NOMO-1 (cell line): Measurements from ENCODE around the gene SRRM2.
"Not testable (repeated sequence)": the region's sequence is repeated elsewhere in the genome, so short reads cannot be mapped to it uniquely, and the experiment has no call there.

ENCODE experiments used
- DNase-seq, 2 experiments: peaks; one replicate each; lab custom pipeline; 2025; ENCODE audit not compliant: unreplicated experiment in 2 of 2; lab: John Stamatoyannopoulos, UW

SRRM2 gene

DNA sequence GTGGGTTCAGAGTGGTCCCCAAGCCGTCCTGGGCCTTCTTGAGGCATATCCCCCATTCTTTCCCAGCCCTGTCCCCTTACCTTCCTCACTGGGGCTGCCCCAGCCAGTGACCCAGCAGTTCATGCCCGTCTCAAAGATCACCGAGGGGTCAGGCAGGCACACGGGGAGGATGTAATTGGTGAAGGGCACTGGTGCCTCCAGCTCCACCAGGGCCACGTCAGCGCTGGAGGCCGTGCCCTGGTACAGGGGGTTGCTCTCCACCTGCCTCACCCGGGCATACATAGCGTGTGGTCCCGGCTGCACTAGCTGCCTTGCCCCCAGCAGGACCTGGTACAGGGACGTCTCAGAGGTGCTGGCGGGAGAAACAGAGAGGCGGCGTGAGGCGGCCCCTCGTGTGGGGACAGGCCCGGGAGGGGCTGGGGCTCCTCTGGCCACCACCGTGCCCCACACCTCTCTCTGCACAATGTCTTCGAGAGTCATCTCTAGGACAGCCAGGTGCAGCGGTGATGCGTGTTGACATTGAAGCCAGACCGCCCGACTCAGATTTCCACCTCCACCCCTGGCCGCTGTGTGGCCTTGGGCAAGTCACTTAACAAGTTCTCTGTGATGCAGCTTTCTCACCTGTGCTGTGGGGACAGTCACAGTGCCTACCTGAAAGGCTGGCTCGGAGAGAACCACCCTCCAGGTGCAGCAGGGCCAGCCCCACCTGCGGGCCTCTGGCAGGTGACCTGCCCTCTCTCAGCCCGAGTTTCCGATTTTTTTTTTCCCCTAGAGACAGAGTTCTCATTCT is 38.3 kb upstream of the SRRM2 start:
- DNase-seq, result no peak

DNA sequence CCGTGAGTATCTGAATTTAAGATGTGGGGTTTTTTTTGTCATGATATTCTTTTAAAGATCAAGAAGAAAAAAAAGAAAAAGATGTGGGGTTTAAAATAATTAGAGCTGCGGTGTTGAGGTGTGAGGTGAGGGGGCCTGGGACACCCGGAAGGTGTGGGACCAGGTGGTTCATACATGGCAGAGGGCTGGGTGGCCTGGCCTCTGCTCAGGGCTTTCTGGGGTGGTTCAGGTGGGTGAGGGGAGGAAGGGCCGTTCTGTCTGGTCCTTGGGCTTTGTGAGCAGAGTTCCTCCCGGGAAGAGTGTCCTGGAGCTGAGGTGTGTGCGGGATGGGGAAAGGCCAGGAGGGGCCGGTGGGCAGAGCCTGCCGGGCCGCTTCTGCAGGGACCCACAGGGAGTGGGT is 37.4 kb upstream of the SRRM2 start:
- DNase-seq, result no peak

- peak; percentile 47 to 67 for DNase-seq
Observed at GRCh38 chr16:2715519-2715918, 36.9 kb upstream of the SRRM2 start.

DNA sequence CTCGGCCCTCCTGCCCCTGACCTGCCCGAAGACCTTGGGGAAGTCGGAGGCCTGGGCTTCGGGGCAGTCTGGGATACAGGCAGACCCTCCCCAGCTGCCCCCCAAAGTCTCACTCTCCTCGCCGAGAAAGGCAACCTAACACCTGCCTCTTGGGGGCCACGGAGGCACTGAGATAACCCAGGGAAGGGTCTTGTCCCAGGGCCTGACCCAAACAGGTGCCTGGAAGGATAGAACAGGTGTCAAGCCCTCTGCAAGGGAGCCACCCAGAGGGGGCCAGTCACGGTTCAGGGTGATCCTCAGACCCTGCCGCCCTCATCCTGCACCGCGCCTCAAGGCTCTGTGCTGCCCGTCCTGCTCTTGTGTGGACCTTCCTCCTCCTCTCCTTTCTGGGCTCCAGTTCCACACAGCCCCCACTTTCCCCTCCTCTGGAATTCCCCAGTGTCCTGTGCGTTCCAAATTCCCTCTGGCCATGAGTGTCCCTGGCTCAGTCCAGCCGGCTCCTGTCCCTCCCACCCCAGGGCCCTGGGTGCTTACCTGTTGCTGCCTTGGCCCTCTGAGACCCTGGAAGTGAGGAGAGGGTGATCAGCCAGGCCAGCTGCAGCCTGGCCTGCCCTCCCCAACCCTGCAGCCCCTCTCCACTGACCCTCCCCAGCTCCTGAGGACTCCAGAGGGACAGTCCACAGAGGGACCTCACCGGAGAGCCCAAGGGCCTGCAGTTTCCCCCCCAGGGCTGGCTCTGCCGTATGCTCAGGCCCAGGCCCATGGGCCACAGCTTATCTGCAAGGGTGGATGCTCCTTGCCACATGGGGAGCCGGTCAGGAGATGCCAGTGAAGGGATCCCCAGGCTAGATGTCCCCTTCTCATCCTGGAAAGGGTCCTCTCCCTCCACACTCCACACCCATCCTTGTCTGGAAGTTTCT is 36.2 kb upstream of the SRRM2 start:
- no peak for DNase-seq

DNA sequence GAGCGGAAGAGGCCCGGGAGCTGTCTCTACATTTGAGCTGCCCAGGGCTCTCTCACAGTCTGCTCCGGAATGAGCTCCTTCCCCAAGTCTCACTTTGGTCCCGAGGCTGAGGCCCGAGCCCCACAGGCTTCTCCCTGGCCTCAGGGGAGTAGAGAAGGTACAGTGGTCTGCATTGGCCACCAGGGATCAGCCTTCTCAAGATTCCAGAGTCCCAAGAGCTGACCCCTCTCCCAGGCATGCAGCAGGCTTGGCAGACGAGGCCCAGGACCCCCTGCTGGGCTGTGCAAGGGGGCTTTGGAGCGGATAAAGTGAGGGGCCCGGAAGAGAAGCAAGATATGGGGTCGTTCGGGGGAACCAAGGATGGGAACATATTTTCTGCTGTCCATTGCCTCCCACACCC is 35.5 kb upstream of the SRRM2 start:
- no peak for DNase-seq

DNA sequence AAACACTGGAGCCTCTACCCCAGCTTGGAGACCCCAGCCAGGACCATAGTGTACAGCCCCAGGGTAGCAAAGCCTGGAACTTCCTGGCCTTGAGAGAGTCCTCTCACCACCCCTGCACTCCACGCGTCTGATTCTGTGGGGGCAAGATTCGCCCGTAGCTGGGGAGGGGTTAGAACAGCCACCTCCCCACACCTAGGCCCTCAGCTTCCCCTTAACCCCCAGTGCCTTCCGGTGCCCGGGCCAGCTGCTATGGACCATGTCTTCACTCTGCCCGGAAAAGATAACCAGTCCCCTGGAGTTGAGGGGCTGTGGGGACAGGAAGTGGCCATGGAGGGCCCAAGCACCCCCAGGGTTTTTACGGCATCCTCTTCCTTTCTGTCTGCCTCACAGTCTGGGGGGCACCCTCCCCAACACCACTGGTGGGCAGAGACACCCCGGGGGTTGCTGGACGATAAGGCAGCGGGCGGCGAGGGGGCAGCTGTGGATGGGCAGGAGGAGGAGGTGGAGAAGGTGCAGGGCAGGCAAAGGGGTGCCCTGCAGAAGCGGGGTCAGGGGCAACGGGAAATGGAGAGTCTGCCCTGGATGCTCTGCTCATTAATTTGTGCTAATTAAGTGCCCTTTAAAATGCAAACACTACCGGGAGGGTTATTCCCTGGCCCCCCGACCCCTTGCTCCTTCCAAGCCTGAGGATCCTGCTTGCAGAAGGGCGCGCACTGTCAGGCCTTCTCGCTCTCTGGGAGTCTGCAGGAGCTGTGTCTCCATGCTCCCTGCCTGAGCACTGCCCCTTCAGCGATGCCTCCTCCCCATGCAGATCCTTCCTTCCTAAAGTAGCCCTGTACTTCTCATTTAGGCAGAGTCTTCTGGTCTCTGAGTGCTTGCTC is 34.8 kb upstream of the SRRM2 start:
- no peak for DNase-seq

DNA sequence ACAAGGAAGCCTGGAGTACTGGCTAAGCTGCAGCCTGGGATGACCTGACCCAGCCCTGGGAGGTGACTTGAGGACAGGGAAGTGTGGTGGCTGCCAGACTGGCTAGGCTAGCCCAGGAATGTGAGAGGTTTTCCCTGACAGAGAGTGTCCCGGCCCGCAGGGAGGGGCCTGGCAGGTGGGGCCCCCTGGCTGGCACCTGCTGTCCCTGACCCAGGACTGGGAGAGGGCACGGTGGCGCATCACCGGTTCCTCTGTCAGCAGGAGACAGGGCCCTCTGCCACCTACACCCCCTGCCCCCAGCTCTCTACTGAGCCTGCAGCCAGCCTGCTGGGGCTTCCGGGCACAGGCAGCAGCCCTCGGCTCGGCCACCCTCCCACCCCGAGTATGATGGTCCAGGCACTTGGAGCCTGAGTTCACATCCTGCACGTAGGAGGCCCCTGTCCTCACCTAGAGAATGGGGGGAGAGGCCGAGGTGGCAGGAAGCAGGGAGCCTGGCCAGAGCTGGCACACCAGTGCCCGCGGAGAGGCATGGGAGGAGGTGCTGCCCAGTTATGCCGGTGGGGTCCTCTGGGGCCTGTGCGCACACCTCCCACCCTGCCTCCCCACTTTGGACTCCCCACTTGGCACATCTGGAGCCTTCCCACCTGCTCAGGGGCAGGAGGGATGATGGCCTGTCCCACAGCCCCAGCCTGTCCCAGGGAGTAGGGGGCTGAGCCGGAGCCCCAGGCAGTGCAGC is 32.9 kb upstream of the SRRM2 start:
- no peak for DNase-seq

- DNase-seq, result no peak
Observed at GRCh38 chr16:2720064-2720457, 32.4 kb upstream of the SRRM2 start, which contains the start of gene PRSS27. Gene PRSS27 (minus strand): TSS chr16:2720224. CDS start chr16:2720160, 64 bp downstream.

GRCh38 chr16:2720719-2721633 is 31.5 kb upstream of the SRRM2 start:
- DNase-seq, result peak; percentile 82 to 83

GRCh38 chr16:2721634-2722173 is 30.7 kb upstream of the SRRM2 start:
- not testable (repeated sequence) for DNase-seq

DNA sequence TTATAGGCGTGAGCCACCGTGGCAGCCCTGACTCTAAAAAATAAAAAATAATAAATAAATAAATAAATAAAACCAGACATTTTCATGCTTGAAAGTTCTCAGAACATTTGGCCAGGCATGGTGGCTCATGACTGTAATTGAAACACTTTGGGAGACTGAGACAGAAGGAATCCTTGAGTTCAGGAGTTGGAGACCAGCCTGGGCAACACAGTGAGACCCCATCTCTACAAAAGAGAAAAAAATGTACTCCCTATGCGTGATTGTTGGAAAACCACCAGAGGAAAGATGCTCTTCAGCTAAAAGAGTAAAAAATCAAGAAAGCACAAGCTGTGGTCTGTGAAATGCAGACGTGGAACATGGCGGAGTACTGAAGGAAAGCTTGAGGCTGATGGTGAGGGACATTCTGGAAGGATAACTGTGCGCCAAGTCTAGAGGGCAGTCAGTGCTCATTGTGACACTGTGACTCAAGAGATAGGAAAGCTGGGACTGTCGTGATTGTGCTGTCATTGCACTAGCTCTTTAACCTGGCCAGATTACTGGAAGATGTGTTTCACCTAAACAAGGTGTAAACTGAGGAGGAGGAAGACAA is 28.3 kb upstream of the SRRM2 start:
- no peak for DNase-seq

DNA sequence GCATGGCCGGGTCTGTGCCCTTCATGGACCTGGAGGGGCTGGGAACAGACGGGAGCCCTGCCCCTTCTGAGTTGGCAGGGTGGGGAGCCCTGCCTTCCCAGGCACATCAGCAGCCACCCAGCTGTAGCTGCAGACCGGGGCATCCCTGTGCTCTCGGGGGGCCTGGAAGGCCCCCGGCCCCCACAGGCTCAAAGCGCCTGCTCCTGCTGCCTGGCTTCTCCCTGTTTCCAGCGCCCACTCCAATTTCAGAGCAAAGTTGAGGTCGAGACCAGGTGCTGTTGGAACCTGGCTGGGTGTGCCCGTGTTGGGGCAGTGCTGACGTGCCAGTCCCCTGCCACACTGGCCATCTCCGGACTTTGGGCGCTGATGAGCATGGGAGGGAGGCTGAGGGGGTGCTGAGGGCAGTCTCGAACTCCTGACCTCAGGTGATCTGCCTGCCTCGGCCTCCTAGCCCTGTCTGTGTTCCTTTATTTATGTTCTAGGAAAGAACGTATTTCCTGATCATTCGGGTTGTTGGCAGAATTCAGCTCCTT is 27.6 kb upstream of the SRRM2 start:
- DNase-seq, result no peak

DNA sequence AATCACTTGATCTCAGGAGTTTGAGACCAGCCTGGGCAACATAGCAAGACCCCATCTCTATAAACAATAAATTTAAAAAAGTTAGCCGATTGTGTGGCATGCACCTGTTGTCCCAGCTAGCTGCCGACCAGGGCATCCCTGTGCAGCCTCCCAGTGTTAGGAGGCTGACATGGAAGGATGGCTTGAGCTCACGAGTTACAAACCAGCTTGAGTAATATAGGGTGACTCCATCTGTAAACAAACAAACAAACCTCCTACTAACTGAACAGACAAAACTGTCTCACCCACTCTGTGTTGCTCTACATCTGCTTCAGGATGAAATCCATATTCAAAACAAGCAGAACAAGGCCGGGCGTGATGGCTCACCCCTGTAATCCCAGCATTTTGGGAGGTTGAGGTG is 25.5 kb upstream of the SRRM2 start:
- DNase-seq, result no peak

DNA sequence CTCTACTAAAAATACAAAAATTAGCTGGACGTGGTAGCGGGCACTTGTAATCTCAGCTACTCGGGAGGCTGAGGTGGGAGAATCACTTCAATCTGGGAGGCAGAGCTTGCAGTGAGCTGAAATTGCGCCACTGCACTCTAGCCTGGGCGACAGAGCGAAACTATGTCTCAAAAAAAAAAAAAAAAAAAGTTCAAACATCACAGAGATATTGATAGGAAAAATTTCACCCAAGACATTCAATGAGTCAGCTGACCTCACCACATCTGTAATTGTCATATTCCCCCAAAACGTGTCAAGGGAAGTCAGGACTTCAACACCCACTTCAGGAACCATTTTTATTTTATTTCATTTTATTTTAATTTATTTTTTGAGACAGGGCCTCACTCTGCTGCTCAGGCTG is 24.4 kb upstream of the SRRM2 start:
- no peak for DNase-seq

- peak in 1 of 2 experiments; percentile 15 for DNase-seq
Observed at GRCh38 chr16:2734844-2735515, 17.5 kb upstream of the SRRM2 start.

DNA sequence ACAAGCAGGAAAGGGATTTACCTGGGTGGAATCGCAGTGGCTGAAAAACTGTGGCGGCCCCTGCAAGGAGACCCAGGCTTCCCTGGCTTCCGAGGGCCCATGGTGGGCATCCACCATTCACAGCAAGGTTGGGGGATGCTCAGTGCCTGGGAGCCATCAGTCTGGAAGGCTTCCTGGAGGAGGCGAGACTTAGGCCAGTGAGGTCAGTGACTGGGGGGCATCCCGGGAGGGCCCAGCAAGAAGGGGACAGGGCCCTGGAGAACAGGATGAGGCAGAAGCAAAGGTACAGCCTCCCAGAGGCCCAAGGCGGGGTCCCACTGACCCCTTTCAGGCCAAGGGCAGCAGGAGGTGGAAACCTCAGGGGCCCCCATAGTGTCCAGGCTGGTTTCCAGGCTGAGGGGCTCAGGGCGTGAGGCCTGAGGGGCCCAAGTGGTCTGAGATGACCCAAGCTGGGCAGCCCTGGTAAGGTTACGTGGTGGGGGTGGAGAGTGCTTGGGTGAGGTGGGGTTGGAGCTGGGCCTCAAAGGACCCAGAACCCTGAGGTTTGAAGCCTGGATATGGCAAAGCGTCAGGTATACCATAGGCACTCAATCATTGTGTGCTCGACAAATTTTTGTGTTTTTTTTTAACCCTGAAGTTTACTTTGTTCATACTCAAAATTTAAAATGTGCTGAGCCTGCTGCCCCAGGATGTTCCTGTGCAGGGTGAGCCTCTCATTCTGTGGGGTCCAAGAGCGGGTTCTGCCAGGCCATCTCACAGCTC is 15.8 kb upstream of the SRRM2 start:
- no peak for DNase-seq

DNA sequence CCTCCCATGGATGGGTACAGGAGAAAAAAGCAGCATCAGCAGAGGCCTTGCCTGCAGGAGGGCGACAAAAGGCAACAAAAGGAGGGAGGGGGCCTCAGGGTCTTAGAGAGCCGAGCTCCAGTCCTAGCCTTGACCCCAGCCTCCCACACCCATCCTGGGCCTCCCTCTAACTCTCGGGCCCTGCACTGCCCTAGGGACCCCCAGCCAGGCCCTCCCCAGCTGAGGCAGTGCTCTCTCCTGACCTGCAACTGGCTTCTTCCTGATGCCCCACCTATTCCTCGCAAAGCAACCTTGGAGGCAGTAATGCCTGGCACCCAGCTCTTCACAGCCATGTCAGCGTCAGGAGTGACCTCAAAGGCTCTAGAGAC is 15.2 kb upstream of the SRRM2 start:
- no peak for DNase-seq
